Right cardiac atrium (tissue), 5 donors: ENCODE data around the gene FURIN. TPM values are rescaled to one million over a fixed set of nuclear protein-coding genes. Genes with fewer than 3 reads are reported as not detected.
A peak's percentile ranks its signal among the peaks of the same experiment; 100 is the strongest.
"Not testable (repeated sequence)": the region's sequence is repeated elsewhere in the genome, so short reads cannot be mapped to it uniquely, and the experiment has no call there.

Experiments
- ATAC-seq, 2 donors: fragments of 200-7000 bp; cut with Tn5 transposase; one replicate each; pipeline versions ENCODE4 v1.8.0 to v1.9.1; 2020; ENCODE audit warnings: moderate library complexity in 2 of 2, mild to moderate bottlenecking in 1 of 2
- DNase-seq, 3 donors: peaks; one replicate each; pipeline ENCODE4 v3.0.0-alpha.2; 2020
- H3K27ac ChIP-seq: one replicate; pipeline ENCODE4 v1.5.1; 2013; ENCODE audit warnings: mild to moderate bottlenecking, low read length, control low read depth, moderate library complexity
- H3K27me3 ChIP-seq: one replicate; pipeline ENCODE4 v1.6.1; 2013; ENCODE audit not compliant: control insufficient read depth, insufficient read depth
- H3K4me1 ChIP-seq: one replicate; pipeline ENCODE4 v1.6.1; 2013; ENCODE audit warnings: low read length; ENCODE audit not compliant: control insufficient read depth, insufficient read depth
- H3K4me3 ChIP-seq: one replicate; pipeline ENCODE4 v1.5.1; 2013; ENCODE audit warnings: low read length, control low read depth
- H3K9me3 ChIP-seq: one replicate; pipeline ENCODE4 v1.6.1; 2013; ENCODE audit warnings: low read length; ENCODE audit not compliant: control insufficient read depth
- WGBS: extraction: QIAGEN DNeasy Blood & Tissue Kit; methylation state at CpG from one replicate; pipeline ENCODE4 v1.1.7; 2013; 5-methylcytosine and 5-hydroxymethylcytosine counted together
- intact Hi-C, 4 donors: fragments of 100-400 bp; cut with DNase I; formaldehyde crosslinking; loops; one replicate each; pipeline versions ENCODE4 v1.11.0 to v1.14.0; 2022 to 2023
- polyA plus RNA-seq: library from polyadenylated mRNA; stranded (reverse); fragments of 200-250 nt; gene quantifications from one replicate; pipeline ENCODE4 v1.2.3, GENCODE V29; 2013
- total RNA-seq, 4 donors: library from RNA; stranded (reverse); fragmentation: NEBNext Ultra II Directional; extraction: Animal tissue kit (Norgen Biotek cat#: 25700); gene quantifications; one replicate each; pipeline ENCODE4 v1.2.1, GENCODE V29; 2021
- donor health status: healthy with polysubstance abuse.
- donor health status: DM: no; HTN: yes; CAD: no.
- donor health status: DM: no; HTN: no; CAD: no.
- donor health status: DM: no; HTN: yes; CAD: no; lungs with severe emphysema.
- donor health status: DM: yes; HTN: yes; CAD: no.

FURIN gene
- total and polyA plus RNA-seq, 5 donors = 57.4 to 69.0 (median 60.1) TPM

DNA sequence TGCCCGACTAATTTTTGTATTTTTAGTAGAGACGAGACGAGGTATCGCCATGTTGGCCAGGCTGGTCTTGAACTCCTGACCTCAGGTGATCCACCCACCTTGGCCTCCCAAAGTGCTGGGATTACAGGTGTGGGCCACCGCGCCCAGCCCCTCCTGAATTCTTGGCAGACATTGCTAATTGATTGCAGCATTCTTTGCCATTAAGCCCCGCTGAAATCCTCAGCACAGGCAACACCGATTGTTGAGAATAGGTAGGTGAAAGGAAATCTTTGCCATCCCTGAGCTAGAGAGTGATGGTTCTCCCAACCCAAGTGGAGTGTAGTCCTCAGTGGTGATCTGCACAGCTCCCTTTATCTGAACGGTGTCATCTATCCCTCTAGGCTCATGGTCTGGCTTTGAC is 36.4 kb downstream of the FURIN start:
- H3K27me3 ChIP-seq = no peaks in the 10 kb centered on the region
- intact Hi-C loops = loop anchor here in 1 of 4 donors (5.0 kb wide), 1 partner anchor 33 kb away; the partner anchor contains the start of gene UNC45A
- DNase-seq (peak in 1 of 3 donors; percentile 46), ATAC-seq (no peak)
- no peak overlapping the region for H3K4me3 ChIP-seq
- peaks cover 13% of the 10 kb centered on the region for H3K4me1 ChIP-seq
- 96% methylated on average over 9 of the region's 9 CpGs for WGBS
- no peak overlapping the region for H3K27ac ChIP-seq
- no peaks in the 10 kb centered on the region for H3K9me3 ChIP-seq

DNA sequence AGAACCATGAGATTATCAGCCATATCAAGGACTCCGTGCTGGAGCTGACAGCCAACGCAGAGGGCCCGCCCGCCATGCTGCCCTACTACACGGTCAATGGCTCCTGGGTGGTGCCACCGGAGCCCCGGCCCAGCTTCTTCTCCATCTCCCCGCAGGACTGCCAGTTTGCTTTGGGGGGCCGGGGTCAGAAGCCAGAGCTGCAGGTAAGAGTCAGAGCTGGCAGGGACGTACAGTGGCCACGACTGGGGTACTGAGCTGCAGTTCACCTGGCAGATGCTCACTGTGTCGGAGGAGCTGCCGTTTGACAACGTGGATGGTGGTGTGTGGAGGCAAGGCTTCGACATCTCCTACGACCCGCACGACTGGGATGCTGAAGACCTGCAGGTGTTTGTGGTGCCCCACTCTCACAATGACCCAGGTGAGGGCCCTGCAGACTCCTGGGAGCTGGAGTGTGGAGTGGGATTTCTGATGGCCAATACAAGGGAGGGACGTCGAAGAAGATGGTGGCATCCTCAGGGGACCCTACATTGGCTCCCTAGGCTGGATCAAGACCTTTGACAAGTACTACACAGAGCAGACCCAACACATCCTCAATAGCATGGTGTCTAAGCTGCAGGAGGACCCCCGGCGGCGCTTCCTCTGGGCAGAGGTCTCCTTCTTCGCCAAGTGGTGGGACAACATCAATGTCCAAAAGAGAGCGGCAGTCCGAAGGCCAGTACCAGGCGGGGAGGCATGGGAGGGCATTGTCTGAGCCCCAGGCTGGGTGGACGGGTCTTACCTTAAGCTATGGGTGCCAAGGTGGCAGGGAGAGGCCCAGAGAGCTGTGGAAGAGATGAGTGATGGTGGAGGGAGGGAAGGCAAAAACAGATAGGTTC is 37.2 kb downstream of the FURIN start:
- no peaks in the 10 kb centered on the region for H3K9me3 ChIP-seq
- 96% methylated on average over 28 of the region's 28 CpGs for WGBS
- H3K27ac ChIP-seq = no peak overlapping the region
- ATAC-seq (no peak), DNase-seq (peak in 2 of 3 donors; percentile 47 to 48)
- intact Hi-C loops = no loop called here
- peaks cover 13% of the 10 kb centered on the region for H3K4me1 ChIP-seq
- H3K4me3 ChIP-seq = no peak overlapping the region
- H3K27me3 ChIP-seq = no peaks in the 10 kb centered on the region

- 99% methylated on average over 11 of the region's 11 CpGs for WGBS
- Histone ChIP-seq H3K4me1 (peaks cover 13% of the 10 kb centered on the region), H3K27me3 (no peaks in the 10 kb centered on the region), H3K9me3 (no peaks in the 10 kb centered on the region), H3K27ac (no peak overlapping the region), H3K4me3 (no peak overlapping the region)
- intact Hi-C loops = no loop called here
- DNase-seq (peak in 2 of 3 donors; percentile 57), ATAC-seq (no peak)
Observed at GRCh38 chr15:90906181-90906849, 37.9 kb downstream of the FURIN start.

GRCh38 chr15:90907051-90907660 is 38.8 kb downstream of the FURIN start:
- no peaks in the 10 kb centered on the region for H3K9me3 ChIP-seq
- ATAC-seq (no peak), DNase-seq (peak in 2 of 3 donors; percentile 51 to 59)
- intact Hi-C loops = no loop called here
- H3K4me1 ChIP-seq = peaks cover 10% of the 10 kb centered on the region
- peak overlapping the region; percentile 76 for H3K27ac ChIP-seq
- H3K27me3 ChIP-seq = no peaks in the 10 kb centered on the region
- no peak overlapping the region for H3K4me3 ChIP-seq
- WGBS = 78% methylated on average over 15 of the region's 15 CpGs

GRCh38 chr15:90907838-90908507 is 39.6 kb downstream of the FURIN start:
- DNase-seq (peak in 2 of 3 donors; percentile 31 to 69), ATAC-seq (peak; percentile 6 to 24)
- Histone ChIP-seq H3K27me3 (no peaks in the 10 kb centered on the region), H3K4me1 (peaks cover 10% of the 10 kb centered on the region), H3K4me3 (no peak overlapping the region), H3K9me3 (no peaks in the 10 kb centered on the region), H3K27ac (peak overlapping the region; percentile 76)
- WGBS = 38% methylated on average over 9 of the region's 9 CpGs
- intact Hi-C loops = no loop called here

DNA sequence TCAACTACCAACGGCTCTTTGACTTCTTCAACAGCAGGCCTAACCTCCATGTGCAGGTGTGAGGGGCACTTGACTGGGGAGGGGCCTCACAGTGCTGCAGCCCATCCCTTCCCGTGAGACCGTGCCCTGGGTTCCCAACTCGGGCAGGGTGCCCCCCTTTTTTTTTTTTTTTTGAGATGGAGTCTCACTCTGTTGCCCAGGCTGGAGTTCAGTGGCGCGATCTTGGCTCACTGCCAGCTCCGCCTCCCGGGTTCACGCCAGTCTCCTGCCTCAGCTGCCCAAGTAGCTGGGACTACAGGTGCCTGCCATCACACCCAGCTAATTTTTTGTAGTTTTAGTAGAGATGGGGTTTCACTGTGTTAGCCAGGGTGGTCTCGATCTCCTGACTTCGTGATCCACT is 41.1 kb downstream of the FURIN start:
- DNase-seq = peak in 1 of 3 donors; percentile 64
- H3K4me1 ChIP-seq, H3K9me3 ChIP-seq, ATAC-seq, H3K4me3 ChIP-seq, intact Hi-C loops, H3K27me3 ChIP-seq, H3K27ac ChIP-seq: not testable (repeated sequence)
- WGBS = 86% methylated on average over 11 of the region's 11 CpGs

DNA sequence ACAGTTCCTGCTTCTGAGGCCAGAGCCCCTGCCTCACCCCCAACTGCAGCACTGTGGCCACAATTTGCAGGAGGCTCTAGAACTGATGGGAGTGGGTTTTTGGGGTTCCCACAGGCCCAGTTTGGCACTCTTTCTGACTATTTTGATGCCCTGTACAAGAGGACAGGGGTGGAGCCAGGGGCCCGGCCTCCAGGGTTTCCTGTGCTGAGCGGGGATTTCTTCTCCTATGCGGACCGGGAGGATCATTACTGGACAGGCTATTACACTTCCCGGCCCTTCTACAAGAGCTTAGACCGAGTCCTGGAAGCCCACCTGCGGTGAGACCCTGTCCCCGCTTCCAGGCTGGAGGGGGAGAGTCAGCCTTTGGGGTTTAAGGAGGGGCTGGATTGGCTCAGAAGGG is 41.6 kb downstream of the FURIN start:
- peaks cover 8% of the 10 kb centered on the region for H3K4me1 ChIP-seq

GRCh38 chr15:90910441-90911301 is 42.3 kb downstream of the FURIN start:
- Histone ChIP-seq H3K4me3 (no peak overlapping the region), H3K27ac (no peak overlapping the region), H3K9me3 (no peaks in the 10 kb centered on the region), H3K4me1 (peaks cover 8% of the 10 kb centered on the region), H3K27me3 (no peaks in the 10 kb centered on the region)
- DNase-seq = peak in 1 of 3 donors; percentile 36
- intact Hi-C loops = no loop called here
- no peak for ATAC-seq
- 94% methylated on average over 24 of the region's 24 CpGs for WGBS

More for the DNA sequence above, 41.6 kb downstream of the FURIN start:
- 96% methylated on average over 8 of the region's 8 CpGs for WGBS
- H3K4me3 ChIP-seq = no peak overlapping the region
- DNase-seq (peak in 1 of 3 donors; percentile 12), ATAC-seq (no peak)
- intact Hi-C loops = no loop called here
- H3K9me3 ChIP-seq = no peaks in the 10 kb centered on the region
- no peaks in the 10 kb centered on the region for H3K27me3 ChIP-seq
- H3K27ac ChIP-seq = no peak overlapping the region

- 92% methylated on average over 19 of the region's 19 CpGs for WGBS
- H3K9me3 ChIP-seq = no peaks in the 10 kb centered on the region
- H3K27me3 ChIP-seq = no peaks in the 10 kb centered on the region
- H3K27ac ChIP-seq = no peak overlapping the region
- DNase-seq (peak in 1 of 3 donors; percentile 49), ATAC-seq (no peak)
- peaks cover 8% of the 10 kb centered on the region for H3K4me1 ChIP-seq
- no peak overlapping the region for H3K4me3 ChIP-seq
- intact Hi-C loops = no loop called here
Observed at GRCh38 chr15:90911302-90911623, 42.9 kb downstream of the FURIN start.
